ENCODE results near the gene CTNND2. TPM values are rescaled to one million over a fixed set of nuclear protein-coding genes. Genes with fewer than 3 reads are reported as not detected.

The CTNND2 gene
- total RNA-seq, 1 experiment from 2014 or later = not detected

GRCh38 chr5:11803436-11803835, 100.8 kb downstream of the CTNND2 start:
- no peak overlapping the region for H3K4me3 ChIP-seq (ENCODE audit: low read depth, low read length, poor library complexity, severe bottlenecking)
- no peak for DNase-seq (ENCODE audit: low spot score)
- H3K27ac ChIP-seq (ENCODE audit: low read depth, low read length, poor library complexity, severe bottlenecking) = no peak overlapping the region
- H3K9me3 ChIP-seq (ENCODE audit: low read depth, low read length, poor library complexity, severe bottlenecking) = peaks cover 10% of the 10 kb centered on the region
- ChIA-PET CTCF (no interaction called here), POLR2A (ENCODE audit: low non-redundant PET) (no interaction called here)
- no peak for TF ChIP-seq EZH2 (IDR thresholded peaks at IDR 0.05; ENCODE audit: borderline replicate concordance, low read depth, low read length, poor library complexity, severe bottlenecking)
- no peak for TF ChIP-seq CTCF (conservative IDR thresholded peaks at IDR 0.05; ENCODE audit: low read depth, low read length)
- no peaks in the 10 kb centered on the region for H3K36me3 ChIP-seq (ENCODE audit: insufficient read depth, low read length, poor library complexity, severe bottlenecking)
- no TSS peak for BruUV-seq (replicated peaks)
- no peaks in the 10 kb centered on the region for H3K4me1 ChIP-seq (ENCODE audit: insufficient read depth, low read length, poor library complexity, severe bottlenecking)
- H3K27me3 ChIP-seq (replicated peaks; ENCODE audit: insufficient read depth, low read depth, low read length, poor library complexity) = no peaks in the 10 kb centered on the region
- intact Hi-C loops (cut with micrococcal nuclease; ENCODE audit: unreplicated experiment) = no loop called here

DNA sequence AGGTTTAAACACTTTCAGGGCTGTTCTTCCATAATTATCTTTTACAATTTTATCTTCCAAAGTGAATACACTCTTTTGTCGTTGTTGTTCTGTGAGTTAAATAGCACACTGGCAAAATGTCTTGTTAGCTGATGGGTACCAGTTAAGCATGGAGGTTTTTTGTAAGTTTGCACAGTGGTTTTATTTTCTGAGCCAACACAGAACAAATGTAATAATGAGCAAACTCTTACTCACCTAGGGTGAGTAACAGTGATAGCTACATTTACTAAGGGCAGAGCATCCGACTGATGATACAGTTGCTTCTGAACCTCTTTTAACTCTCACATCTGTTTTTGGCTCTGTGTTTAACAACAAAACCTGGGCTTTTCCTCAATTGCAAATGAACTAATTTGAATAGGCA, 103.2 kb downstream of the CTNND2 start:
- DNase-seq (ENCODE audit: low spot score) = no peak
- Histone ChIP-seq H3K36me3 (ENCODE audit: insufficient read depth, low read length, poor library complexity, severe bottlenecking) (no peaks in the 10 kb centered on the region), H3K4me3 (ENCODE audit: low read depth, low read length, poor library complexity, severe bottlenecking) (no peak overlapping the region), H3K27me3 (replicated peaks; ENCODE audit: insufficient read depth, low read depth, low read length, poor library complexity) (no peaks in the 10 kb centered on the region), H3K4me1 (ENCODE audit: insufficient read depth, low read length, poor library complexity, severe bottlenecking) (no peaks in the 10 kb centered on the region), H3K27ac (ENCODE audit: low read depth, low read length, poor library complexity, severe bottlenecking) (no peak overlapping the region), H3K9me3 (ENCODE audit: low read depth, low read length, poor library complexity, severe bottlenecking) (peaks cover 13% of the 10 kb centered on the region)
- CTCF ChIA-PET = no interaction called here
- TF ChIP-seq CTCF (conservative IDR thresholded peaks at IDR 0.05; ENCODE audit: low read depth, low read length) (no peak), EZH2 (IDR thresholded peaks at IDR 0.05; ENCODE audit: borderline replicate concordance, low read depth, low read length, poor library complexity, severe bottlenecking) (no peak)
- no TSS peak for BruUV-seq (replicated peaks)
- POLR2A ChIA-PET (ENCODE audit: low non-redundant PET) = no interaction called here
- intact Hi-C loops (cut with micrococcal nuclease; ENCODE audit: unreplicated experiment) = no loop called here

DNA sequence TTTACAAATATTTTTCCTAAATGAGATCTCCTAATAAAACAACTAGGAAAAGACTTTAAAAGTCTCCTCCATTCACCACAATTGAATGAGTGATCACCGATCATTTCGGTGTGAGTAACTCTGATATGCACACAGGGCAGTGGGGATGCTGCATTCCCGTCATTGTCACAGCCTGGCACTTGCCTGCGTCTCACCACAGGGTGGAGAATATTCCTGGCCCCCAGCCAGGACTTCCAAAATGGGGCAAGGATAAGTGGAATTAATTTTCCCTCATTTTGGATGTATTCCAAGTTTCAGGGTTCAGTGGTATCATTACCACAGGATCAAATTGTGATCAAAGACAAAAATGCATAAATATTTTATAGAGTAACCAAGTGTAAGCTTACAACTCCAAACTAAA, 107.1 kb downstream of the CTNND2 start:
- intact Hi-C loops (cut with micrococcal nuclease; ENCODE audit: unreplicated experiment) = no loop called here
- Histone ChIP-seq H3K4me3 (ENCODE audit: low read depth, low read length, poor library complexity, severe bottlenecking) (no peak overlapping the region), H3K36me3 (ENCODE audit: insufficient read depth, low read length, poor library complexity, severe bottlenecking) (no peaks in the 10 kb centered on the region), H3K4me1 (ENCODE audit: insufficient read depth, low read length, poor library complexity, severe bottlenecking) (no peaks in the 10 kb centered on the region), H3K9me3 (ENCODE audit: low read depth, low read length, poor library complexity, severe bottlenecking) (peaks cover 21% of the 10 kb centered on the region), H3K27me3 (replicated peaks; ENCODE audit: insufficient read depth, low read depth, low read length, poor library complexity) (no peaks in the 10 kb centered on the region), H3K27ac (ENCODE audit: low read depth, low read length, poor library complexity, severe bottlenecking) (no peak overlapping the region)
- TF ChIP-seq EZH2 (IDR thresholded peaks at IDR 0.05; ENCODE audit: borderline replicate concordance, low read depth, low read length, poor library complexity, severe bottlenecking) (no peak), CTCF (conservative IDR thresholded peaks at IDR 0.05; ENCODE audit: low read depth, low read length) (no peak)
- ChIA-PET CTCF (no interaction called here), POLR2A (ENCODE audit: low non-redundant PET) (no interaction called here)
- BruUV-seq (replicated peaks) = no TSS peak
- DNase-seq (ENCODE audit: low spot score) = peak; percentile 0

Measured in A673 (cell line).